RCC 7860 (cell line): ENCODE results near the gene PHC2.

Experiments
- DNase-seq: peaks from one replicate; pipeline ENCODE4 v3.0.0-alpha.2; 2015; ENCODE audit warnings: low spot score
- FAIRE-seq: peaks from 2 replicates; lab custom pipeline; 2012; peaks lifted over from hg19 to GRCh38; lab: Jason Lieb, UNC

Gene PHC2

DNA sequence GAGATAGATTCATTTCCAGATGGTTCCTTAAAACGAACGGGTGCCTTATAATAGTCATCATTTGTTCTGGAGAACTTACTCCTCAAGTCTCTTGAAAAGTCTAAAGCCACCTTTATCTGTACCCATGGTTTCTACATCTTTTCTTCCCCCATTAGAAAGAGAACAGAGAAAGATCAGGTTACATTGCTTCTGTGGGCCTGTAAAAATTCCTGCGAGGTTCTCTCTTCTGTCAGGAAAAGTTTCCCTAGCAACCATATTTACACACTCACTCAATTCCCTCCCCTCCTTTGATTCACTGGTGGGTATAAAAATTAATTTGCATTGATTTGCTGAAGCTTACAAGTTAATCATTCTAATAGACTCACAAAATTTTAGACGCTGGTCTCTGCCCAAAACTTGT is 6.7 kb downstream of the PHC2 start:
- FAIRE-seq (no peak), DNase-seq (no peak)

DNA sequence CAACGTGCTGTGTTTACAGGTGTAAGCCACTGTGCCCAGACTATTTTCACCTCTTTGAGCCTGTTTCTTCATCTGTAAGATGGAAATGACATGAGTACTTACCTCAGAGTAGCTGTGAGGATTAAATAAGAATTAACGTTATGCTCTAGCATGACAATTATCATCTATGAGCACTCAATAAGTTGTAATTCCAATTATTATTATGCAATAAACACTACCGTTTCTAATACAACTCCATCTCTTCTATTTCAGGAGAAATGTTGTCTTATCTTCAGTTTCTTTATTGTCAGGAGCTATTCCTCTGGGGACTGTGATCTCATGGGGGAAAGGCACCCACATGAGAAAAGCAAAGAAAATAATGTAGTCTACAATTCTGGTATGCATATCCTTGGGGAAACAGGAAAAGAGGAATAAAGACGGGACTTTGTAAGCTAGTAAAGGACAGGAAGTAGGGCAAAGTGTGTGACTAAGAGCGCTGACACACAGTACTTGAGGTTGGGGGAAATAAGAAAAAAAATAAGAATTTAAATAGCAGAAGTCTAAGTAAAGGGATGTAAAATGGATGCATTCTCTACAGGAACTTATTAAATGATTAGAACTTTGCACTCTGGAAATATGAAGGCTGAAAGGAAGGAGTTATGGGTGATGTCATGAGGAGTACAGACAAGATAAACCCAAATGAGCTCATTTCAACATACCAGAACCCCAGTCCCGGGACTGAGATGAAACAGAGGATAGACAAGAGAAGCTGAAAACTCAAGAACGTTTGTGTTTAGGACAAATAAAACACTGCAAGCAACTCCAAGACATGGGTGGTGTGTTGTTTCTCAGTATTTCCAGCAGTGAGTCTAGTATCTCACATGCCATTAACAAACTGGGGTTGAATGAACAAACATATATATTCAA is 9.8 kb downstream of the PHC2 start:
- no peak for FAIRE-seq
- DNase-seq: no peak

GRCh38 chr1:33418811-33419210 is 12.1 kb downstream of the PHC2 start:
- DNase-seq (no peak), FAIRE-seq (no peak)

DNA sequence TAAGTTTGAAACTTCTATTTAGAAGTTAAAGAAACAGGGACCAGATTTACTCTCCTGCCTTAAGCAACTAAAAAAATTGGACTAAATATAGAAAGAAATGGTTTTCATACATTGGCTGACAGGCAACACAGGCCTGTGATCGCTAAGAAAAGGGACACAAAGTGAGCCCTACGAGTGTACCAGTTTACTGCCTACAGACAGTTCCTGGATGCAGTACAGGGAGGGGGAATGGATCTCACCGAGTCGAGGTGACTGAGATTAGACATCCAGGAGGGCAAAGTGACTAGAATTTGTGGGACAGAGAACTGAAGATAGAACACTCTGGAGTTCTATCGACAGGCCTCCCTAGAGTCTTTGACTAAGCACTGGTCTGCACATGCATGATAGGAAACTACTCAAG is 16.0 kb downstream of the PHC2 start:
- DNase-seq (no peak), FAIRE-seq (no peak)

GRCh38 chr1:33410091-33410701 is 20.7 kb downstream of the PHC2 start:
- FAIRE-seq (no peak), DNase-seq (no peak)

DNA sequence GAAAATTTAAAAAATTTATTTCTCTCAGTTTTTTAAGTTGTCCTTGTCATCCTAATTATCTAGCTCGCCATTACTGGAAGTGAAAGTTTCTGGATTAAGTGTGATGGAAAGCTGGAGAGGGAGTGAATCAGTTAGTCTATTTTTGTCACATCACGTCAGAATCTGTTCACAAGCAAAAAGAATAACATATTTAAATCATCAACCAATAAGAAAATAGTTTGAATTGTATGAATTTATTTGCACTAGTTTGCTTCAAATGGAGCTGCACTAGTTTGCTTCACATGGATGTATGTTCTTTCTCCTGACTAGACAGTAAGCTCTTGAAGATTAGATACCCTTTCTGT is 22.8 kb downstream of the PHC2 start:
- FAIRE-seq (no peak), DNase-seq (no peak)

GRCh38 chr1:33407352-33408092 is 23.4 kb downstream of the PHC2 start:
- no peak for FAIRE-seq

GRCh38 chr1:33402206-33402605 is 28.7 kb downstream of the PHC2 start:
- DNase-seq (no peak), FAIRE-seq (no peak)

More at GRCh38 chr1:33407352-33408092, 23.4 kb downstream of the PHC2 start:
- DNase-seq: no peak

- DNase-seq: no peak
- FAIRE-seq: no peak
Measured at GRCh38 chr1:33401471-33401870, 29.4 kb downstream of the PHC2 start.

GRCh38 chr1:33400153-33400911 is 30.6 kb downstream of the PHC2 start:
- DNase-seq (no peak), FAIRE-seq (no peak)

DNA sequence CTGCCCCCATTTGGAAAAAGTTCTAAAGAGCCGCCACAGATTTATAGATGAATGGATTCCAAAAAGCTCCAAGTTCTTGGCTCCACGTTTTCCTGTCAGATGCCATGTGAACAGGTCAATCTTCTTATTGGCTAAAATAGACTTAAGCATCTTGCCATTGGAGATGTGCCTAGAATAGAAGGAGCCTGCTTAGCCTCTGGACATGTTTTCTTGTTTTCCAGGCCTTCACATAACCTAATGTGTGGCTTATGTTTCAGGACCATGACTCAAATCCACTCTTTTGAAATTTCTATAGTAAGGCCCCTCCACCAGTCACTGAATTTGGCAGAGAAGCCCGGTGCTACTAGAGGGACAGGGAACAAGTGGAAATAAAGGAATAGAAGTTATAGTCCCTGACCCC is 31.5 kb downstream of the PHC2 start:
- no peak for DNase-seq
- FAIRE-seq: no peak

DNA sequence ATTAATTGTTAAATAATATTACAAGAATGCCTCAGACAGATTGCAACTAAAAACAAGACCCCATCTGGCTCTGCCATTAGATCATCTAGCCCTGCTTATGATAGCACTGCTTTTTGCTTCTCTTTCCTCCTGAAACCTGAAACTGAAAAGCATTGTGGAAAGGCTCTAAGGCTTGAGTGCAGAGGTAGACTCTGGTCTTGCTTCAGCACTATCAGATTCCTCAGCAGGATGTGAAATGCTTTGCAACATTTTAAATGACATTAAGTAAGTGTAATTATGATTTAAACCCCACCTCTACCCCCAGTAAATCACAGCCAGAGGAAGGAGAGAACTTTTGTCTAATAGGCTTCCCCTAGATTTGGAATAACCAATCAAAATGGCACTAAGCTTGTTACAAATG is 32.9 kb downstream of the PHC2 start:
- FAIRE-seq: no peak
- no peak for DNase-seq

- no peak for DNase-seq
- no peak for FAIRE-seq
Measured at GRCh38 chr1:33397125-33397506, 33.8 kb downstream of the PHC2 start.

DNA sequence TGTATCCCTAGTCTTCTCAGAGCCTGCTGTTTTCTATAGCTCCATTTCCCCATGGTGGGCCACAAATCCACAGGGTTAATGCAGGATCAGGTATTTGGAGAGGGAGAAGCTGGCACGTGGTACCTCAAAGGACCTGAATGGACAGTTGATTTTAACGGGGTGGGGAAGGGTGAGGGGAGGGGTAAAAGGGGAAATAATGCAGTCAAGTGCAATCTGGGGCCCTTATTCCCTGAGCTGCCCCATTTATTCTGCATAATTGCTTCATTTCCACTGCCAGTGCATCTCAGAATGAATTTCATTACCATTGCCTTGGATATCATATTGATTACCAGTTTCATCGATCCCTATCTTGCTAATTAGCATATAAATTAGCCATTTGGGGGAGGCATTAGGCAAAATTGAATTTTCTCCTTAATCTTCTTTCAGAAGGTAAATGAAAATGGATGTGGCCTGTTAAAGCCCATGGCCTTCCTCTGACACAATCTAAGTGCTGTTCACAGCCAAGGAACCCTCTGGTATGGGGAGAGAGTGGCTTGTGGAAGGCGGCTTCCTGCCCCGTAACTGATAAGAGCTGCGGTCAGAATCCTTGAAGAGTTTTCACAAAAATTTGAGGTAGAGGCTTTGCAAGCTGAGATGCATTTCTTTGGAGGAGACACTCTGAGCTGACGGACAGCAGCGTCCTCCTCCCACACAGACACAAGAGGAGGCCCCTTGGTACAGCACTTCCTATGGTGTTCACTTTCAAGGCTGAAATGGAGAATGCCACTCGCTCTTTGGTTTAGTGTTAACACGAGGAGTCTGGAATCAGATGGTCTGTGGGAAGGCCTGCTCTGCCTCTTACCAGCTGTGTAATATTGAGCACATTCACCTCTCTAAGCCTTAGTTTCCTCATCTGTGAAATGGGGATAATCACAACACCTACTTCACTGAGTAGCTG is 34.4 kb downstream of the PHC2 start:
- no peak for DNase-seq
- no peak for FAIRE-seq

DNA sequence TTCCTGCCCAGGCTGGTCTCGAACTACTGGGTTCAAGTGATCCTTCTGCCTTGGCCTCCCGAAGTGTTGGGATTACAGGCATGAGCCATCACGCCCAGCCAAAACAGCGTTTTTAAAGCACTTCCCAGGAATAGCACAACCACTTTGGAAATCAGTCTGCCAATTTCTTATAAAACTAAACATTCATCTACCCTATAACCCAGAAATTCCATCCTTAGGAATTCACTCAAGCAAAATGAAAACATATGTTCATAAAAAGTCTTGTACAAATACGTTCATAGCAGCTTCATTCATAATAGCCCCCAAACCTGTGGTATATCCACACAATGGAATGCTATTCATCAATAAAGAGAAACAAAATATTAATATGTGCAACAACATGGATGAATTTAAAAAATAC is 36.1 kb downstream of the PHC2 start:
- DNase-seq (no peak), FAIRE-seq (no peak)

GRCh38 chr1:33393991-33394390 is 36.9 kb downstream of the PHC2 start:
- DNase-seq: no peak

DNA sequence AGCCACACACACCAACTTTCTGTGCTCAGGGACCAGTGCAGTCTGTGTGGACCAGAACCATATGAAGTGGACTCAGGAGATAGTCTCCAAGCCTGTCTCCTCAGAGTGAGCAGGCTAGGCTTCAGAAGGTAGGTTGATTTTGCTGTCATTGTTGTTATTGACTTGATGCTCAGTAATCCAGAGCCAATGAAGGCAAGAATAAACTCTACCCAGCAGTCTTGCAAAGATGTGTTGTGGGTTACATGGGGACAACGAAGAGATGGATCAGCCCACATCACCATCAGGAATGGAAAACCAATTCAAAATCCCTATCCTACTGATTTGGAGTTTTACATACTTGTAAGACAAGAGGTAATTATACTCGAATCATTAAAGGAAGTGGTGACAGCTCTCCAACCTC is 37.4 kb downstream of the PHC2 start:
- no peak for FAIRE-seq
- DNase-seq: no peak

More at GRCh38 chr1:33393991-33394390, 36.9 kb downstream of the PHC2 start:
- FAIRE-seq: no peak

DNA sequence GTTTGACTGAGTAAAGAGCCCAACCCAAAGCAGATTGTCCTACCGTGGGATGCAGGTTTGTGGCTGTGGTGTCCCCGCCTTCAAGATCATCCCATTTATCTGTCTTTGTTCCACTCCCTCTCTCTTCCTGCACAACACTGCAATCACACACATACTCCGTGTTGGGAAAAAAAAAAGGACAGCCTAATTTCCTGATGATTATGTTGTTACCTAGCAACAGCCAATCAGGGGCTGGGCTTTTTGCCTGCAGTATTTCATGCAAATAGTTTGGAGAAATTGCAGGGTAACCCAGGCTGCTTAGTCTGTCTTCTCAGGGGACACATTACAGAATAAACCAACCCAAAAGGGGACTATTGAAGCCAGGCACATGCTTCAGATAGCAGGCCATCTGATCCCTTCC is 38.3 kb downstream of the PHC2 start:
- no peak for DNase-seq
- no peak for FAIRE-seq

DNA sequence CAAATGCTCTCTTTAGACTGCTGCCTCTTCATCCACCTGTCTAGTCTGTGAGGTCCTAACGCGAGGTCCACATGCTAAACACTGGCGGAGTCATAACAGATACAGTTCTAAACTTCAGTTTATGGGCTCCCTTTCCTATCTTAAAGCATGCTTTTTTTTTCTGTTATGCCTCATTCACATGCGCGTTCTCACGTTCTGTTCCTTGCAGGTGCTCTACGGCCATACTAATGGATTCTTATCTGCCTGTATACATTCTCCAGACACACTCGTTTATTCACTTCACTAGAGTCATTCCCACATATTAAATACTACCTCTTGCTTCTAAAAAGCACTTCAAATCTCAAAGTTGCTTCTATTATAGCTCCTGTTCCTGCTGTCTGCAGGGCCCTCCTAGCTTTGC is 38.7 kb downstream of the PHC2 start:
- no peak for DNase-seq
- FAIRE-seq: no peak
